HepG2 (cell line): ENCODE data around the gene BCL2. TPM values are rescaled to one million over a fixed set of nuclear protein-coding genes. Genes with fewer than 3 reads are reported as not detected.

Source experiments
- ATAC-seq: fragments of 200-7000 bp; cut with Tn5 transposase; 3 replicates; pipeline ENCODE4 v1.9.1; 2020; ENCODE audit warnings: mild to moderate bottlenecking, moderate library complexity
- BruUV-seq: library from RNA; stranded (reverse); fragments of 400-500 nt; replicated peaks from 2 replicates; lab custom pipeline; 2021; lab: Mats Ljungman, UMichigan
- CTCF ChIA-PET: fragments of 300-600 bp; formaldehyde crosslinking; extraction: SDS; loops from one replicate; lab custom pipeline; 2021; ENCODE audit warnings: low total read pairs, inconsistent platforms, low intra/inter-chr PET ratio; lab: Yijun Ruan, JAX
- POLR2A ChIA-PET: fragments of 350-600 bp; sonication (Branson Sonifier 250); formaldehyde crosslinking; loops from one replicate; lab custom pipeline; 2020; ENCODE audit warnings: antibody characterized with exemption, inconsistent platforms; lab: Yijun Ruan, JAX
- DNase-seq: peaks from one replicate; pipeline ENCODE4 v3.0.0-alpha.2; 2015; ENCODE audit warnings: low spot score
- FAIRE-seq: peaks from 3 replicates; lab custom pipeline; 2011; peaks lifted over from hg19 to GRCh38; lab: Jason Lieb, UNC
- H2AFZ ChIP-seq: one replicate; pipeline ENCODE4 v1.6.1; 2011; ENCODE audit warnings: low read length, inconsistent platforms
- H3K27ac ChIP-seq: fragments of 300-600 bp; 3 replicates; pipeline ENCODE4 v1.8.0; 2011; ENCODE audit warnings: mixed run types, mild to moderate bottlenecking, mixed read lengths, low read length, inconsistent platforms; ENCODE audit not compliant: insufficient read depth; ENCODE audit errors: extremely low read length
- H3K27me3 ChIP-seq, 2 experiments: fragments of 200-600 bp in 1 of 2; 2 replicates in 1 of 2; 3 replicates in 1 of 2; pipeline versions ENCODE4 v1.6.0 to v1.8.0; 2011; ENCODE audit warnings: low read length in 2 of 2, mild to moderate bottlenecking in 2 of 2, moderate library complexity in 2 of 2, inconsistent platforms in 1 of 2; ENCODE audit not compliant: insufficient read depth in 2 of 2, control insufficient read depth in 1 of 2
- H3K36me3 ChIP-seq, 2 experiments: fragments of 200-600 bp in 1 of 2; replicated peaks in 1 of 2; 2 replicates in 1 of 2; 3 replicates in 1 of 2; pipeline versions ENCODE4 v1.5.1 to v1.8.0; 2011; ENCODE audit warnings: low read length in 2 of 2, inconsistent platforms in 1 of 2; ENCODE audit not compliant: insufficient read depth in 2 of 2, control insufficient read depth in 1 of 2
- H3K4me1 ChIP-seq: 2 replicates; pipeline ENCODE4 v1.5.1; 2012; ENCODE audit warnings: low read length, inconsistent platforms; ENCODE audit not compliant: insufficient read depth
- H3K4me2 ChIP-seq: 2 replicates; pipeline ENCODE4 v1.6.0; 2011; ENCODE audit warnings: low read depth, low read length, inconsistent platforms
- H3K4me3 ChIP-seq, 3 experiments: fragments of 200-600 bp in 1 of 3; sonication (generic), shearing (Covaris generic) in 1 of 3; replicated peaks in 1 of 3; 2 replicates each; pipeline ENCODE4 v1.5.1; 2011 to 2016; ENCODE audit warnings: low read length in 3 of 3, inconsistent platforms in 2 of 3, low read depth in 2 of 3, mild to moderate bottlenecking in 2 of 3, control low read depth in 1 of 3, mixed read lengths in 1 of 3; ENCODE audit not compliant: insufficient read depth in 1 of 3
- H3K79me2 ChIP-seq: one replicate; pipeline ENCODE4 v1.6.1; 2011; ENCODE audit warnings: low read length, inconsistent platforms; ENCODE audit not compliant: insufficient read depth
- H3K9ac ChIP-seq: 2 replicates; pipeline ENCODE4 v1.6.0; 2011; ENCODE audit warnings: mild to moderate bottlenecking, low read depth, low read length, inconsistent platforms; ENCODE audit not compliant: insufficient read depth
- H3K9me3 ChIP-seq: 2 replicates; pipeline ENCODE4 v1.5.1; 2012; ENCODE audit warnings: mild to moderate bottlenecking, low read length
- H4K20me1 ChIP-seq: 2 replicates; pipeline ENCODE4 v1.6.0; 2011; ENCODE audit warnings: inconsistent platforms, mild to moderate bottlenecking, low read length, moderate library complexity; ENCODE audit not compliant: insufficient read depth
- ETV6 ChIP-seq: sonication (generic); formaldehyde crosslinking; conservative IDR thresholded peaks from 2 replicates; pipeline ENCODE4 v1.4.0; 2020; ENCODE audit warnings: missing genetic modification reagents
- FOXJ3 ChIP-seq: sonication (generic); formaldehyde crosslinking; IDR thresholded peaks from 2 replicates; pipeline ENCODE4 v1.4.0; 2020; ENCODE audit warnings: missing genetic modification reagents, mild to moderate bottlenecking, borderline replicate concordance
- NFATC3 ChIP-seq: sonication (generic); formaldehyde crosslinking; IDR thresholded peaks from 2 replicates; pipeline ENCODE4 v1.5.1; 2020; ENCODE audit warnings: mild to moderate bottlenecking, missing genetic modification reagents
- NFE2L2 ChIP-seq: fragments of 150-350 bp; IDR thresholded peaks from 2 replicates; pipeline ENCODE4 v1.6.1; 2014; ENCODE audit warnings: low read length
- PHF5A ChIP-seq: IDR thresholded peaks from one replicate; pipeline ENCODE4 v1.6.1; 2018; ENCODE audit warnings: low read depth, missing genetic modification reagents; ENCODE audit not compliant: unreplicated experiment
- PTBP1 ChIP-seq: fragments of 200-400 bp; formaldehyde crosslinking; IDR thresholded peaks from 2 replicates; pipeline ENCODE4 v1.6.1; 2018; ENCODE audit warnings: low read length, low read depth; ENCODE audit not compliant: poor library complexity, severe bottlenecking
- SKIL ChIP-seq: sonication (generic); formaldehyde crosslinking; IDR thresholded peaks from 2 replicates; pipeline ENCODE4 v1.8.0; 2022; ENCODE audit warnings: missing genetic modification reagents, mild to moderate bottlenecking, moderate library complexity, borderline replicate concordance
- SRY ChIP-seq: sonication (generic); formaldehyde crosslinking; IDR thresholded peaks from 2 replicates; pipeline ENCODE4 v1.8.0; 2022; ENCODE audit warnings: mild to moderate bottlenecking, missing genetic modification reagents
- TEAD2 ChIP-seq: sonication (generic); formaldehyde crosslinking; IDR thresholded peaks from 2 replicates; pipeline ENCODE4 v1.9.0; 2021; ENCODE audit warnings: missing genetic modification reagents
- YEATS4 ChIP-seq: sonication (generic); formaldehyde crosslinking; IDR thresholded peaks from 2 replicates; pipeline ENCODE4 v1.4.0; 2020; ENCODE audit warnings: missing genetic modification reagents, borderline replicate concordance
- ZNF354B ChIP-seq: sonication (generic); formaldehyde crosslinking; IDR thresholded peaks from 2 replicates; pipeline ENCODE4 v1.8.0; 2022; ENCODE audit warnings: mild to moderate bottlenecking, missing genetic modification reagents
- ZNF460 ChIP-seq: sonication (generic); formaldehyde crosslinking; IDR thresholded peaks from 2 replicates; pipeline ENCODE4 v1.5.1; 2020; ENCODE audit warnings: missing genetic modification reagents, mild to moderate bottlenecking, borderline replicate concordance
- ZNF615 ChIP-seq: sonication (generic); formaldehyde crosslinking; IDR thresholded peaks from 2 replicates; pipeline ENCODE4 v1.5.0; 2020; ENCODE audit warnings: mild to moderate bottlenecking, missing genetic modification reagents, borderline replicate concordance
- ZNF776 ChIP-seq: sonication (generic); formaldehyde crosslinking; IDR thresholded peaks from 2 replicates; pipeline ENCODE4 v1.4.0; 2020; ENCODE audit warnings: mild to moderate bottlenecking, missing genetic modification reagents
- WGBS: methylation state at CpG from one replicate; pipeline ENCODE4 v1.1.6; 2017; ENCODE audit warnings: low lambda C conversion rate; 5-methylcytosine and 5-hydroxymethylcytosine counted together
- in situ Hi-C: cut with HindIII; loops from 2 replicates; pipeline ENCODE4 v1.10.0; 2017; ENCODE audit warnings: low pct_unique_long_range_greater_than_20kb; ENCODE audit not compliant: extremely low pct_ligation_motif_present
- intact Hi-C: fragments of 100-400 bp; cut with micrococcal nuclease; formaldehyde crosslinking; loops from one replicate; pipeline ENCODE4 v1.10.0; 2022; ENCODE audit not compliant: unreplicated experiment
- polyA plus RNA-seq, 8 experiments: library from polyadenylated mRNA; depleted of rRNA in 3 of 8; stranded (reverse) in 7 of 8; unstranded in 1 of 8; fragments of >200 nt; fragmentation: Illumina TruSeq in 4 of 8; extraction: Trizol in 4 of 8; gene quantifications; 2 replicates each; pipeline versions ENCODE4 v1.2.1 to v1.2.3, GENCODE V29; 2011 to 2016; ENCODE audit warnings: low read depth in 4 of 8, missing spikeins in 1 of 8, mixed read lengths in 1 of 8; ENCODE audit not compliant: insufficient read depth in 1 of 8
- total RNA-seq, 5 experiments: library from RNA; depleted of rRNA; stranded (reverse); fragments of >200 nt; fragmentation: Illumina TruSeq; extraction: Trizol; gene quantifications; 2 replicates each; pipeline ENCODE4 v1.2.3, GENCODE V29; 2016; ENCODE audit warnings: low read depth in 1 of 5
- TF ChIP-seq, protein P1 (sequence below): sonication (generic); formaldehyde crosslinking; IDR thresholded peaks from 2 replicates; pipeline ENCODE4 v1.5.1; 2020; ENCODE audit warnings: mild to moderate bottlenecking, missing genetic modification reagents, borderline replicate concordance

The BCL2 gene
- total and polyA plus RNA-seq, 2 of the 13 experiments (the other 11 are each of a cell fraction or from before 2014, with no cell fraction given), result 0.07 to 0.53 TPM

- intact Hi-C loops (no loop called here), in situ Hi-C loops (no loop called here)
- H3K79me2 ChIP-seq, result no peaks in the 10 kb centered on the region
- H3K9me3 ChIP-seq, result no peaks in the 10 kb centered on the region
- H3K4me1 ChIP-seq, result no peaks in the 10 kb centered on the region
- H3K27me3 ChIP-seq, result peaks cover 0 to 26% of the 10 kb centered on the region in 2 experiments; a peak in 2 of 5 replicates
- H3K4me3 ChIP-seq, result no peak overlapping the region
- no peak overlapping the region for H3K9ac ChIP-seq
- no peak for FAIRE-seq
- no peak for DNase-seq
- H3K36me3 ChIP-seq, result no peaks in the 10 kb centered on the region
- no peak for ATAC-seq
- no peaks in the 10 kb centered on the region for H4K20me1 ChIP-seq
- WGBS, result 39% methylated on average over 6 of the region's 6 CpGs
- CTCF ChIA-PET, result no interaction called here
- H3K4me2 ChIP-seq, result no peak overlapping the region
- no peak for TF ChIP-seq YEATS4 (CRISPR knock-in tag)
- no peak overlapping the region for H3K27ac ChIP-seq
- no TSS peak for BruUV-seq
- POLR2A ChIA-PET, result no interaction called here
- H2AFZ ChIP-seq, result no peak overlapping the region
Measured at GRCh38 chr18:63306249-63306648, 13.3 kb downstream of the BCL2 start.

- FAIRE-seq (no peak), ATAC-seq (no peak), DNase-seq (no peak)
- Histone ChIP-seq H2AFZ (no peak overlapping the region), H3K27ac (no peak overlapping the region), H3K36me3 (no peaks in the 10 kb centered on the region), H3K9ac (no peak overlapping the region), H3K4me1 (no peaks in the 10 kb centered on the region), H3K4me2 (no peak overlapping the region), H4K20me1 (no peaks in the 10 kb centered on the region), H3K4me3 (no peak overlapping the region), H3K27me3 (peaks cover 0 to 13% of the 10 kb centered on the region in 2 experiments; a peak in 2 of 5 replicates), H3K79me2 (no peaks in the 10 kb centered on the region), H3K9me3 (no peaks in the 10 kb centered on the region)
- in situ Hi-C loops, result no loop called here
- no TSS peak for BruUV-seq
- intact Hi-C loops, result no loop called here
- WGBS, result 82% methylated on average over 3 of the region's 3 CpGs
- ChIA-PET POLR2A (no interaction called here), CTCF (no interaction called here)
- TF ChIP-seq SKIL (CRISPR knock-in tag) (no peak), SRY (CRISPR knock-in tag) (no peak), NFATC3 (no peak), ZNF460 (CRISPR knock-in tag) (no peak), ETV6 (CRISPR knock-in tag) (no peak), NFE2L2 (no peak), PHF5A (CRISPR knock-in tag) (no peak), PTBP1 (no peak), ZNF776 (CRISPR knock-in tag) (no peak), ZNF354B (CRISPR knock-in tag) (no peak), FOXJ3 (CRISPR knock-in tag) (no peak), ZNF615 (CRISPR knock-in tag) (no peak), TEAD2 (CRISPR knock-in tag) (no peak)
- TF ChIP-seq, protein P1, sequence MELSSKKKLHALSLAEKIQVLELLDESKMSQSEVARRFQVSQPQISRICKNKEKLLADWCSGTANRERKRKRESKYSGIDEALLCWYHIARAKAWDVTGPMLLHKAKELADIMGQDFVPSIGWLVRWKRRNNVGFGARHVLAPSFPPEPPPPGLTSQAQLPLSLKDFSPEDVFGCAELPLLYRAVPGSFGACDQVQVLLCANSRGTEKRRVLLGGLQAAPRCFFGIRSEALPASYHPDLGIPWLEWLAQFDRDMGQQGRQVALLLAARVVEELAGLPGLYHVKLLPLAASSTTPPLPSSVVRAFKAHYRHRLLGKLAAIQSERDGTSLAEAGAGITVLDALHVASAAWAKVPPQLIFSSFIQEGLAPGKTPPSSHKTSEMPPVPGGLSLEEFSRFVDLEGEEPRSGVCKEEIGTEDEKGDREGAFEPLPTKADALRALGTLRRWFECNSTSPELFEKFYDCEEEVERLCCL (CRISPR knock-in tag), result no peak
Measured at GRCh38 chr18:63303547-63303946, 16.0 kb downstream of the BCL2 start.
